Upper lobe of right lung (tissue), 1 donor: ENCODE measurements around the gene ASTN2. TPM values are rescaled to one million over a fixed set of nuclear protein-coding genes. Genes with fewer than 3 reads are reported as not detected.

Experiments
- ATAC-seq: fragments of 200-7000 bp; cut with Tn5 transposase; one replicate; pipeline ENCODE4 v1.9.1; 2020; ENCODE audit warnings: mild to moderate bottlenecking, moderate library complexity
- DNase-seq: peaks from one replicate; pipeline ENCODE4 v3.0.0-alpha.2; 2020
- H3K27ac ChIP-seq: fragments of 200-600 bp; one replicate; pipeline ENCODE4 v1.8.0; 2022
- H3K27me3 ChIP-seq: fragments of 200-600 bp; one replicate; pipeline ENCODE4 v1.8.0; 2022; ENCODE audit warnings: mild to moderate bottlenecking
- H3K36me3 ChIP-seq: fragments of 200-600 bp; one replicate; pipeline ENCODE4 v1.8.0; 2022
- H3K4me1 ChIP-seq: fragments of 200-600 bp; one replicate; pipeline ENCODE4 v1.8.0; 2022
- H3K4me3 ChIP-seq: fragments of 200-600 bp; one replicate; pipeline ENCODE4 v1.8.0; 2022; ENCODE audit warnings: mild to moderate bottlenecking
- H3K9me3 ChIP-seq: fragments of 200-600 bp; one replicate; pipeline ENCODE4 v1.8.0; 2022
- intact Hi-C: fragments of 100-400 bp; cut with DNase I; formaldehyde crosslinking; loops from one replicate; pipeline ENCODE4 v1.11.0; 2022
- total RNA-seq: library from RNA; stranded (reverse); fragmentation: NEBNext Ultra II Directional; extraction: Animal tissue kit (Norgen Biotek cat#: 25700); gene quantifications from one replicate; pipeline ENCODE4 v1.2.1, GENCODE V29; 2021
- TF ChIP-seq, protein P1 (sequence below): fragments of 200-600 bp; IDR thresholded peaks from one replicate; pipeline ENCODE4 v1.8.0; 2022; ENCODE audit warnings: antibody characterized with exemption
- donor health status: DM: no; HTN: yes; CAD: no; lungs with severe emphysema.

ASTN2 gene
- total RNA-seq, 1 donor from 2014 or later, result 3.8 TPM

DNA sequence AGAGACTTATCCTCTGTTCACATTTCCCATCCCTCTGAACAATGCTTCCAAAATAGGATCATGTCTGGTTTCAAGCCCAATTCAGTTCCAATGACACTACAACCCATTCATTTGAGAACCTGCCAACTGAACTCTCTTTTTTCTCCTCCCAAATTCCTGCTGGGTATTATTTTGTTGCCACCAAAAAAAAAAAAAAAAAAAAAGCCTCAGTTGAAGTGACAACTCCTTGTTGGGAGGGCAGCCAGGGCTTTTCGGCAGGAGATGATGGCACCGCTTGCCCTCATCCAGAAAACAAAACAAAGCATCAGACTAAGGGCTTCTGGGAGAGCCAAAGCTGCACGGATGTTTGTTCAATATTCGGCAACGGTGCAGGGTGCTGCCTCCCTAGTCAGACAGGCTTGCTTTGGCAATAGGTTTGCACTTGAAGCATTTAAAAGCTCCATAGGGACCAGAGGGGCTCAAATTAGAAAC is 758.3 kb downstream of the ASTN2 start:
- Histone ChIP-seq H3K4me3 (no peak overlapping the region), H3K27ac (no peak overlapping the region), H3K27me3 (no peaks in the 10 kb centered on the region), H3K9me3 (no peaks in the 10 kb centered on the region), H3K4me1 (peaks cover 3% of the 10 kb centered on the region), H3K36me3 (no peaks in the 10 kb centered on the region)
- intact Hi-C loops, result no loop called here
- TF ChIP-seq, protein P1, sequence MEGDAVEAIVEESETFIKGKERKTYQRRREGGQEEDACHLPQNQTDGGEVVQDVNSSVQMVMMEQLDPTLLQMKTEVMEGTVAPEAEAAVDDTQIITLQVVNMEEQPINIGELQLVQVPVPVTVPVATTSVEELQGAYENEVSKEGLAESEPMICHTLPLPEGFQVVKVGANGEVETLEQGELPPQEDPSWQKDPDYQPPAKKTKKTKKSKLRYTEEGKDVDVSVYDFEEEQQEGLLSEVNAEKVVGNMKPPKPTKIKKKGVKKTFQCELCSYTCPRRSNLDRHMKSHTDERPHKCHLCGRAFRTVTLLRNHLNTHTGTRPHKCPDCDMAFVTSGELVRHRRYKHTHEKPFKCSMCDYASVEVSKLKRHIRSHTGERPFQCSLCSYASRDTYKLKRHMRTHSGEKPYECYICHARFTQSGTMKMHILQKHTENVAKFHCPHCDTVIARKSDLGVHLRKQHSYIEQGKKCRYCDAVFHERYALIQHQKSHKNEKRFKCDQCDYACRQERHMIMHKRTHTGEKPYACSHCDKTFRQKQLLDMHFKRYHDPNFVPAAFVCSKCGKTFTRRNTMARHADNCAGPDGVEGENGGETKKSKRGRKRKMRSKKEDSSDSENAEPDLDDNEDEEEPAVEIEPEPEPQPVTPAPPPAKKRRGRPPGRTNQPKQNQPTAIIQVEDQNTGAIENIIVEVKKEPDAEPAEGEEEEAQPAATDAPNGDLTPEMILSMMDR, result no peak
- ATAC-seq, result peak; percentile 15
- DNase-seq, result no peak

- Histone ChIP-seq H3K27me3 (no peaks in the 10 kb centered on the region), H3K36me3 (no peaks in the 10 kb centered on the region), H3K9me3 (no peaks in the 10 kb centered on the region), H3K4me3 (no peak overlapping the region), H3K27ac (no peak overlapping the region), H3K4me1 (peaks cover 3% of the 10 kb centered on the region)
- DNase-seq, result no peak
- no peak for ATAC-seq
- intact Hi-C loops, result no loop called here
- TF ChIP-seq, protein P1, result no peak
Measured at GRCh38 chr9:116654059-116654355, 760.9 kb downstream of the ASTN2 start.

DNA sequence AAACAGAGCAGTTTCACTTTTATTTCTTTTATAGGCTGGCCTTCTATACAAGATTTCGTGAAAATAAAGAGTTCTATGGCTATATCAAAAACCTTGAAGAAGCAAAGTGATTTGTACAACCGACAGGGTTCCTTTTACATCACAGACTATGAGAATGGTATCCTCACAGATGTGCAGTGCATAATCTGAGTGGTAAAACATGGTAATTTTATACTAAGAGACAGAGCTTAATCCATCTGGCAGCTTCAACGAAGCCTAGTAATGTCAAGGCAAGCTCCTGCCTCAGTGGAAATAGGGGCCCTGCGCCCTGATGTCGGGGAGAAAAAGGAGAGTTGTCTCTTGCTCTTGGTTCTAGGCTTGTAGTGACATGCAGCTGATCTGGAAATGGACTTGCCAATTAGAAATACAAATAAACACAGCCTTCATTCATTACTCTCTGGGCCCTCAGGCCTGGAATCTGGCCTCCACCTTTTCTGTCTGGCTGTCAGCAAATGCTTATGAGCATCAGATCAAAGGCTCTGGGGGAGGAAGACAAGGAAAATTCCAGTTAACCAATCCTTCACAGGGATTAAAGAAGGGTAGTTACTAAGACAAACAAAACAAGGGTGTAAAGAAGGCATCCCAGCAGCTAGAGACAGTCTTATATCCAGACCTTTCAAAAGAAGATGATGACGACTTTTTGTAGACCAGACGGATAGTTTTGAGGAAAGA is 761.4 kb downstream of the ASTN2 start:
- no peaks in the 10 kb centered on the region for H3K27me3 ChIP-seq
- TF ChIP-seq, protein P1, result no peak
- H3K4me3 ChIP-seq, result no peak overlapping the region
- no peaks in the 10 kb centered on the region for H3K9me3 ChIP-seq
- H3K27ac ChIP-seq, result no peak overlapping the region
- intact Hi-C loops, result no loop called here
- no peak for ATAC-seq
- peaks cover 3% of the 10 kb centered on the region for H3K4me1 ChIP-seq
- DNase-seq, result no peak
- H3K36me3 ChIP-seq, result no peaks in the 10 kb centered on the region

- H3K4me1 ChIP-seq, result no peaks in the 10 kb centered on the region
- intact Hi-C loops, result no loop called here
- no peak overlapping the region for H3K4me3 ChIP-seq
- H3K27ac ChIP-seq, result no peak overlapping the region
- ATAC-seq, result peak; percentile 14
- no peaks in the 10 kb centered on the region for H3K27me3 ChIP-seq
- TF ChIP-seq, protein P1, result no peak
- H3K9me3 ChIP-seq, result no peaks in the 10 kb centered on the region
- no peaks in the 10 kb centered on the region for H3K36me3 ChIP-seq
- DNase-seq, result no peak
Measured at GRCh38 chr9:116647515-116647809, 767.4 kb downstream of the ASTN2 start.

DNA sequence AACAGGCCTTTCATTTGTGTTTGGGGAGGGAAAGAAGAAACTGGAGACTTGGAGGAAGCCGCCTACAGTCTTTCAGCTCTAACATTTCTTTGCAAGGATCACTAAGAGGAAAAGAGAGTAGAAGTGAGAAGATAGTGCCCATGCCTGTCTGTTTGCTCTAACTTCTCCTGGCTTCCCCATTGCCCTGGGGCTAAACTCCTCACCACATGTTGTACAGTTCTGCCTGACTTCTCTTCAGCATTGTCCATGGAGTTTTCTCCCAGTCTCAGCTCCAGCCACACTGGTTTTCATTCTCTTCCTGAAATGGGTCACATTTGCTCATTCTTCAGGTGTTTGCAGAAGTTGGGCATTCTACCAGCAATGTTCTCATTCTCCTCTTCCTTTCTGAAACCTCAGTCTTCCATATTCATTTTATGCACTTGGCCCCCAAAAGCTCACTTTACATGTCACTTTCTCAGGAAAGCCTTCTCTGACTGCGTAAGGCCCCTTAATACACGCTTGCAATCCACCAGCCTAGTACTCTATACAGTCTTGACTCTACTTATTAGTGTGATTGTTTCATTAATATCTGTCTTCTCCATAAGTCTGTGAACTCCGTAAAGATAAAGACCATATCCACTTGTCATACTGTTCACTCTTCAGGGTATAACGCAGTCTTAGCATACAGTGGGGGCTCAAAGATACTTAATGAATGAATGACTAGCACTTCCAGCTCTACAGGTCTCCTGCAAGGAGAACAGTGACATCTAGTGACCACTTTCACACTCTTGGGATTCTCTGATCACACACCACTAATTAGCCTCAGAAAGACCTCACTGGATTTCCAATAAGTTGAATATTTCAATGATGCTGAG is 768.0 kb downstream of the ASTN2 start:
- intact Hi-C loops, result no loop called here
- H3K27me3 ChIP-seq, result no peaks in the 10 kb centered on the region
- H3K4me3 ChIP-seq, result no peak overlapping the region
- DNase-seq (no peak), ATAC-seq (peak; percentile 75)
- TF ChIP-seq, protein P1, result peak; percentile 55
- H3K27ac ChIP-seq, result no peak overlapping the region
- no peaks in the 10 kb centered on the region for H3K9me3 ChIP-seq
- no peaks in the 10 kb centered on the region for H3K36me3 ChIP-seq
- H3K4me1 ChIP-seq, result no peaks in the 10 kb centered on the region
